Suprapubic skin (tissue), 4 donors: ENCODE data around the gene H6PD.

Experiments used
- CTCF ChIP-seq, 2 donors: fragments of 200-600 bp in 1 of 2; fragments of 450-650 bp in 1 of 2; sonication (generic) in 1 of 2; IDR thresholded peaks; one replicate each; pipeline ENCODE4 v1.5.1; 2016 to 2019; ENCODE audit warnings: antibody characterized with exemption in 2 of 2, mild to moderate bottlenecking in 1 of 2, moderate library complexity in 1 of 2
- EP300 ChIP-seq: sonication (generic); formaldehyde crosslinking; IDR thresholded peaks from one replicate; pipeline ENCODE4 v1.6.1; 2017; ENCODE audit warnings: antibody characterized with exemption
- POLR2A ChIP-seq, 2 donors: fragments of 450-650 bp; IDR thresholded peaks; one replicate each; pipeline ENCODE4 v1.6.1; 2017; ENCODE audit warnings: antibody characterized with exemption in 2 of 2, mild to moderate bottlenecking in 2 of 2, moderate library complexity in 2 of 2
- POLR2AphosphoS5 ChIP-seq, 3 donors: sonication (generic); formaldehyde crosslinking; IDR thresholded peaks; one replicate each; pipeline ENCODE4 v1.6.1; 2017; ENCODE audit warnings: antibody characterized with exemption in 3 of 3

GRCh38 chr1:9269721-9270120 lies 35.1 kb downstream of the H6PD start:
- TF ChIP-seq POLR2AphosphoS5 (IDR thresholded peaks at IDR 0.05) (no peak), POLR2A (IDR thresholded peaks at IDR 0.05) (no peak), CTCF (IDR thresholded peaks at IDR 0.05) (no peak), EP300 (no peak)
